ENCODE measurements around the gene CCDC74A.
"Not testable (repeated sequence)": the region's sequence is repeated elsewhere in the genome, so short reads cannot be mapped to it uniquely, and the experiment has no call there.

CCDC74A gene

GRCh38 chr2:131517856-131518255 is 9.8 kb upstream of the CCDC74A start:
- DNase-seq; H3K27me3 ChIP-seq (replicated peaks; ENCODE audit: control insufficient read depth, insufficient read depth, low read length, poor library complexity, severe bottlenecking); H3K27ac ChIP-seq (ENCODE audit: insufficient read depth, low read length, poor library complexity, severe bottlenecking); H3K4me3 ChIP-seq (ENCODE audit: insufficient read depth, low read depth, low read length, poor library complexity, severe bottlenecking); H3K4me1 ChIP-seq (ENCODE audit: control insufficient read depth, insufficient read depth, low read length, poor library complexity, severe bottlenecking); H3K9me3 ChIP-seq (ENCODE audit: control insufficient read depth, low read length): not testable (repeated sequence)
- H3K36me3 ChIP-seq (ENCODE audit: control insufficient read depth, insufficient read depth, low read length) = peaks cover 18% of the 10 kb centered on the region

- H3K4me3 ChIP-seq (ENCODE audit: insufficient read depth, low read depth, low read length, poor library complexity, severe bottlenecking); H3K4me1 ChIP-seq (ENCODE audit: control insufficient read depth, insufficient read depth, low read length, poor library complexity, severe bottlenecking); DNase-seq; H3K27me3 ChIP-seq (replicated peaks; ENCODE audit: control insufficient read depth, insufficient read depth, low read length, poor library complexity, severe bottlenecking); H3K27ac ChIP-seq (ENCODE audit: insufficient read depth, low read length, poor library complexity, severe bottlenecking); H3K9me3 ChIP-seq (ENCODE audit: control insufficient read depth, low read length): not testable (repeated sequence)
- peaks cover 15% of the 10 kb centered on the region for H3K36me3 ChIP-seq (ENCODE audit: control insufficient read depth, insufficient read depth, low read length)
Measured at GRCh38 chr2:131518531-131518930, 9.2 kb upstream of the CCDC74A start.

- Histone ChIP-seq H3K4me3 (ENCODE audit: insufficient read depth, low read depth, low read length, poor library complexity, severe bottlenecking) (no peak overlapping the region), H3K27me3 (replicated peaks; ENCODE audit: control insufficient read depth, insufficient read depth, low read length, poor library complexity, severe bottlenecking) (no peaks in the 10 kb centered on the region), H3K36me3 (ENCODE audit: control insufficient read depth, insufficient read depth, low read length) (peaks cover 15% of the 10 kb centered on the region)
Measured at GRCh38 chr2:131519466-131519865, 8.2 kb upstream of the CCDC74A start.

GRCh38 chr2:131519871-131520470 is 7.7 kb upstream of the CCDC74A start:
- not testable (repeated sequence) for H3K27me3 ChIP-seq (replicated peaks; ENCODE audit: control insufficient read depth, insufficient read depth, low read length, poor library complexity, severe bottlenecking); H3K4me3 ChIP-seq (ENCODE audit: insufficient read depth, low read depth, low read length, poor library complexity, severe bottlenecking); DNase-seq; H3K27ac ChIP-seq (ENCODE audit: insufficient read depth, low read length, poor library complexity, severe bottlenecking); H3K9me3 ChIP-seq (ENCODE audit: control insufficient read depth, low read length); H3K4me1 ChIP-seq (ENCODE audit: control insufficient read depth, insufficient read depth, low read length, poor library complexity, severe bottlenecking)
- peaks cover 15% of the 10 kb centered on the region for H3K36me3 ChIP-seq (ENCODE audit: control insufficient read depth, insufficient read depth, low read length)

More at GRCh38 chr2:131519466-131519865, 8.2 kb upstream of the CCDC74A start:
- Histone ChIP-seq H3K27ac (ENCODE audit: insufficient read depth, low read length, poor library complexity, severe bottlenecking) (no peak overlapping the region), H3K9me3 (ENCODE audit: control insufficient read depth, low read length) (no peaks in the 10 kb centered on the region), H3K4me1 (ENCODE audit: control insufficient read depth, insufficient read depth, low read length, poor library complexity, severe bottlenecking) (no peaks in the 10 kb centered on the region)
- DNase-seq = no peak

GRCh38 chr2:131520526-131520925 is 7.2 kb upstream of the CCDC74A start:
- H3K36me3 ChIP-seq (ENCODE audit: control insufficient read depth, insufficient read depth, low read length) = peaks cover 15% of the 10 kb centered on the region
- H3K4me1 ChIP-seq (ENCODE audit: control insufficient read depth, insufficient read depth, low read length, poor library complexity, severe bottlenecking) = no peaks in the 10 kb centered on the region
- no peaks in the 10 kb centered on the region for H3K9me3 ChIP-seq (ENCODE audit: control insufficient read depth, low read length)
- H3K27ac ChIP-seq (ENCODE audit: insufficient read depth, low read length, poor library complexity, severe bottlenecking) = no peak overlapping the region
- DNase-seq = no peak
- no peak overlapping the region for H3K4me3 ChIP-seq (ENCODE audit: insufficient read depth, low read depth, low read length, poor library complexity, severe bottlenecking)
- no peaks in the 10 kb centered on the region for H3K27me3 ChIP-seq (replicated peaks; ENCODE audit: control insufficient read depth, insufficient read depth, low read length, poor library complexity, severe bottlenecking)

- H3K9me3 ChIP-seq (ENCODE audit: control insufficient read depth, low read length); H3K27me3 ChIP-seq (replicated peaks; ENCODE audit: control insufficient read depth, insufficient read depth, low read length, poor library complexity, severe bottlenecking); H3K4me3 ChIP-seq (ENCODE audit: insufficient read depth, low read depth, low read length, poor library complexity, severe bottlenecking); H3K4me1 ChIP-seq (ENCODE audit: control insufficient read depth, insufficient read depth, low read length, poor library complexity, severe bottlenecking); H3K27ac ChIP-seq (ENCODE audit: insufficient read depth, low read length, poor library complexity, severe bottlenecking); DNase-seq: not testable (repeated sequence)
- peaks cover 15% of the 10 kb centered on the region for H3K36me3 ChIP-seq (ENCODE audit: control insufficient read depth, insufficient read depth, low read length)
Measured at GRCh38 chr2:131521524-131521923, 6.2 kb upstream of the CCDC74A start.

GRCh38 chr2:131521961-131522781 is 5.5 kb upstream of the CCDC74A start:
- H3K36me3 ChIP-seq (ENCODE audit: control insufficient read depth, insufficient read depth, low read length) = peaks cover 15% of the 10 kb centered on the region
- no peak overlapping the region for H3K4me3 ChIP-seq (ENCODE audit: insufficient read depth, low read depth, low read length, poor library complexity, severe bottlenecking)
- no peaks in the 10 kb centered on the region for H3K9me3 ChIP-seq (ENCODE audit: control insufficient read depth, low read length)
- no peaks in the 10 kb centered on the region for H3K27me3 ChIP-seq (replicated peaks; ENCODE audit: control insufficient read depth, insufficient read depth, low read length, poor library complexity, severe bottlenecking)
- no peak overlapping the region for H3K27ac ChIP-seq (ENCODE audit: insufficient read depth, low read length, poor library complexity, severe bottlenecking)
- no peak for DNase-seq
- no peaks in the 10 kb centered on the region for H3K4me1 ChIP-seq (ENCODE audit: control insufficient read depth, insufficient read depth, low read length, poor library complexity, severe bottlenecking)

GRCh38 chr2:131525256-131525655 is 2.4 kb upstream of the CCDC74A start:
- H3K36me3 ChIP-seq (ENCODE audit: control insufficient read depth, insufficient read depth, low read length); H3K4me1 ChIP-seq (ENCODE audit: control insufficient read depth, insufficient read depth, low read length, poor library complexity, severe bottlenecking); DNase-seq; H3K27ac ChIP-seq (ENCODE audit: insufficient read depth, low read length, poor library complexity, severe bottlenecking); H3K9me3 ChIP-seq (ENCODE audit: control insufficient read depth, low read length); H3K27me3 ChIP-seq (replicated peaks; ENCODE audit: control insufficient read depth, insufficient read depth, low read length, poor library complexity, severe bottlenecking); H3K4me3 ChIP-seq (ENCODE audit: insufficient read depth, low read depth, low read length, poor library complexity, severe bottlenecking): not testable (repeated sequence)

- not testable (repeated sequence) for DNase-seq
Measured at GRCh38 chr2:131528981-131529863, 1.5 kb downstream of the CCDC74A start.

More at GRCh38 chr2:131528981-131529863, 1.5 kb downstream of the CCDC74A start:
- not testable (repeated sequence) for H3K36me3 ChIP-seq (ENCODE audit: control insufficient read depth, insufficient read depth, low read length); H3K27me3 ChIP-seq (replicated peaks; ENCODE audit: control insufficient read depth, insufficient read depth, low read length, poor library complexity, severe bottlenecking); H3K4me1 ChIP-seq (ENCODE audit: control insufficient read depth, insufficient read depth, low read length, poor library complexity, severe bottlenecking); H3K27ac ChIP-seq (ENCODE audit: insufficient read depth, low read length, poor library complexity, severe bottlenecking); H3K9me3 ChIP-seq (ENCODE audit: control insufficient read depth, low read length); H3K4me3 ChIP-seq (ENCODE audit: insufficient read depth, low read depth, low read length, poor library complexity, severe bottlenecking)

Measured in effector memory CD4-positive, alpha-beta T cell (primary cell).